A549 (cell line): Measurements from ENCODE around the gene BMX.

Source experiments
- CBX8 ChIP-seq: fragments of 200-600 bp; sonication (generic); IDR thresholded peaks from 2 replicates; pipeline ENCODE4 v1.6.1; 2016
- EHF ChIP-seq: fragments of 250-450 bp; sonication (Bioruptor Pico); IDR thresholded peaks from 2 replicates; pipeline ENCODE4 v1.5.0; 2020; ENCODE audit warnings: mild to moderate bottlenecking
- JUN ChIP-seq, 2 experiments: fragments of >200 bp; sonication (Bioruptor Twin); formaldehyde crosslinking; IDR thresholded peaks; 2 replicates in 1 of 2; 3 replicates in 1 of 2; pipeline ENCODE4 v1.6.1; 2016 to 2017
- POLR2A ChIP-seq: IDR thresholded peaks from 2 replicates; pipeline ENCODE4 v1.6.1; 2012; ENCODE audit warnings: mild to moderate bottlenecking, low read length
- TF ChIP-seq, protein P1 (sequence below): fragments of >200 bp; sonication (Bioruptor Twin); formaldehyde crosslinking; IDR thresholded peaks from 2 replicates; pipeline ENCODE4 v1.6.1; 2016
- TF ChIP-seq, protein P2 (sequence below): fragments of >200 bp; sonication (Bioruptor Twin); formaldehyde crosslinking; IDR thresholded peaks from 3 replicates; pipeline ENCODE4 v1.5.1; 2016
- TF ChIP-seq, protein P3 (sequence below): fragments of 200-600 bp; sonication (generic); IDR thresholded peaks from 2 replicates; pipeline ENCODE4 v1.6.1; 2016; ENCODE audit warnings: antibody characterized with exemption, mild to moderate bottlenecking, moderate library complexity

DNA sequence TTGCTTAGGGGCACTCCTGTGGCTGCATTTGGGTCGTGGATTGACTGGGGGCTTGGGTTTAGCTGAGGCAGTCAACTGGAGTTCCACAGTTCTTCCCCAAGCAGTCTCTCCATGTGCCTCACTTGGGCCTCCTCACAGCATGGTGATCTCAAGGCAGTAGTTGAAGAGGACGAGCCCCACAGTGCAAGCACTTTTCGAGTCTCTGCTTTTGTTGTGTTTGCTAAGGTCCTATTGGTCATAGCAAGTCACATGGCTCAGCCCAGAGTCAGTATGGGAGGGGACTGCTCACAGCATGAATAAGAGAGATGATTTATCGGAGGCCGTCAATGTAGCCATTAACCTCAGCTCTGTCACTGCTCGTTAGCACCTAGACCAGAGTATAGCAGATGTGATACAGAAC is 29.7 kb downstream of the BMX start:
- TF ChIP-seq JUN (IDR thresholded peaks at IDR 0.05) = no peak
- TF ChIP-seq, protein P1, sequence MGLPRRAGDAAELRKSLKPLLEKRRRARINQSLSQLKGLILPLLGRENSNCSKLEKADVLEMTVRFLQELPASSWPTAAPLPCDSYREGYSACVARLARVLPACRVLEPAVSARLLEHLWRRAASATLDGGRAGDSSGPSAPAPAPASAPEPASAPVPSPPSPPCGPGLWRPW = no peak
- no peak for TF ChIP-seq POLR2A
- TF ChIP-seq, protein P2, sequence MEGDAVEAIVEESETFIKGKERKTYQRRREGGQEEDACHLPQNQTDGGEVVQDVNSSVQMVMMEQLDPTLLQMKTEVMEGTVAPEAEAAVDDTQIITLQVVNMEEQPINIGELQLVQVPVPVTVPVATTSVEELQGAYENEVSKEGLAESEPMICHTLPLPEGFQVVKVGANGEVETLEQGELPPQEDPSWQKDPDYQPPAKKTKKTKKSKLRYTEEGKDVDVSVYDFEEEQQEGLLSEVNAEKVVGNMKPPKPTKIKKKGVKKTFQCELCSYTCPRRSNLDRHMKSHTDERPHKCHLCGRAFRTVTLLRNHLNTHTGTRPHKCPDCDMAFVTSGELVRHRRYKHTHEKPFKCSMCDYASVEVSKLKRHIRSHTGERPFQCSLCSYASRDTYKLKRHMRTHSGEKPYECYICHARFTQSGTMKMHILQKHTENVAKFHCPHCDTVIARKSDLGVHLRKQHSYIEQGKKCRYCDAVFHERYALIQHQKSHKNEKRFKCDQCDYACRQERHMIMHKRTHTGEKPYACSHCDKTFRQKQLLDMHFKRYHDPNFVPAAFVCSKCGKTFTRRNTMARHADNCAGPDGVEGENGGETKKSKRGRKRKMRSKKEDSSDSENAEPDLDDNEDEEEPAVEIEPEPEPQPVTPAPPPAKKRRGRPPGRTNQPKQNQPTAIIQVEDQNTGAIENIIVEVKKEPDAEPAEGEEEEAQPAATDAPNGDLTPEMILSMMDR = no peak
- no peak for TF ChIP-seq EHF (CRISPR knock-in tag)
- TF ChIP-seq, protein P3, sequence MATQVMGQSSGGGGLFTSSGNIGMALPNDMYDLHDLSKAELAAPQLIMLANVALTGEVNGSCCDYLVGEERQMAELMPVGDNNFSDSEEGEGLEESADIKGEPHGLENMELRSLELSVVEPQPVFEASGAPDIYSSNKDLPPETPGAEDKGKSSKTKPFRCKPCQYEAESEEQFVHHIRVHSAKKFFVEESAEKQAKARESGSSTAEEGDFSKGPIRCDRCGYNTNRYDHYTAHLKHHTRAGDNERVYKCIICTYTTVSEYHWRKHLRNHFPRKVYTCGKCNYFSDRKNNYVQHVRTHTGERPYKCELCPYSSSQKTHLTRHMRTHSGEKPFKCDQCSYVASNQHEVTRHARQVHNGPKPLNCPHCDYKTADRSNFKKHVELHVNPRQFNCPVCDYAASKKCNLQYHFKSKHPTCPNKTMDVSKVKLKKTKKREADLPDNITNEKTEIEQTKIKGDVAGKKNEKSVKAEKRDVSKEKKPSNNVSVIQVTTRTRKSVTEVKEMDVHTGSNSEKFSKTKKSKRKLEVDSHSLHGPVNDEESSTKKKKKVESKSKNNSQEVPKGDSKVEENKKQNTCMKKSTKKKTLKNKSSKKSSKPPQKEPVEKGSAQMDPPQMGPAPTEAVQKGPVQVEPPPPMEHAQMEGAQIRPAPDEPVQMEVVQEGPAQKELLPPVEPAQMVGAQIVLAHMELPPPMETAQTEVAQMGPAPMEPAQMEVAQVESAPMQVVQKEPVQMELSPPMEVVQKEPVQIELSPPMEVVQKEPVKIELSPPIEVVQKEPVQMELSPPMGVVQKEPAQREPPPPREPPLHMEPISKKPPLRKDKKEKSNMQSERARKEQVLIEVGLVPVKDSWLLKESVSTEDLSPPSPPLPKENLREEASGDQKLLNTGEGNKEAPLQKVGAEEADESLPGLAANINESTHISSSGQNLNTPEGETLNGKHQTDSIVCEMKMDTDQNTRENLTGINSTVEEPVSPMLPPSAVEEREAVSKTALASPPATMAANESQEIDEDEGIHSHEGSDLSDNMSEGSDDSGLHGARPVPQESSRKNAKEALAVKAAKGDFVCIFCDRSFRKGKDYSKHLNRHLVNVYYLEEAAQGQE = no peak
- no peak for TF ChIP-seq CBX8
